HG03469 (cell line): Measurements from ENCODE around the gene AMBRA1.

Experiments used
- ATAC-seq: cut with Tn5 transposase; IDR thresholded peaks from one replicate; pipeline ENCODE4 v1.9.1; 2021; ENCODE audit warnings: mild to moderate bottlenecking, moderate library complexity, moderate number of reproducible peaks; ENCODE audit not compliant: unreplicated experiment

Gene AMBRA1

GRCh38 chr11:46593550-46594373 is at the start of gene AMBRA1:
TSS of gene AMBRA1 (minus strand) at chr11:46594023. CDS start at chr11:46548380, 45,643 bp downstream.
- ATAC-seq = peak; percentile 45

GRCh38 chr11:46643531-46643930 is 49.7 kb upstream of the AMBRA1 start:
- no peak for ATAC-seq

- no peak for ATAC-seq
These were observed 49.0 kb upstream of the AMBRA1 start for GRCh38 chr11:46642627-46643335.

- ATAC-seq = no peak
These were observed 47.8 kb upstream of the AMBRA1 start for GRCh38 chr11:46641639-46642038.

- ATAC-seq = no peak
These were observed 46.4 kb upstream of the AMBRA1 start for GRCh38 chr11:46640036-46640788.

GRCh38 chr11:46639197-46639839 is 45.5 kb upstream of the AMBRA1 start:
- ATAC-seq = no peak

- no peak for ATAC-seq
These were observed 43.7 kb upstream of the AMBRA1 start for GRCh38 chr11:46637546-46637945.

- ATAC-seq = no peak
These were observed 41.8 kb upstream of the AMBRA1 start for GRCh38 chr11:46635557-46636139.

GRCh38 chr11:46633291-46634217 is 39.7 kb upstream of the AMBRA1 start:
- no peak for ATAC-seq

- ATAC-seq = no peak
These were observed 38.7 kb upstream of the AMBRA1 start for GRCh38 chr11:46632502-46632901.

GRCh38 chr11:46631676-46632075 is 37.9 kb upstream of the AMBRA1 start:
- ATAC-seq = no peak

- no peak for ATAC-seq
These were observed 36.4 kb upstream of the AMBRA1 start for GRCh38 chr11:46630237-46630636.

- ATAC-seq = no peak
These were observed 35.1 kb upstream of the AMBRA1 start for GRCh38 chr11:46628961-46629360.

- ATAC-seq = no peak
These were observed 31.6 kb upstream of the AMBRA1 start for GRCh38 chr11:46625406-46625805.

GRCh38 chr11:46618837-46619236 is 25.0 kb upstream of the AMBRA1 start:
- no peak for ATAC-seq

GRCh38 chr11:46617972-46618314 is 24.1 kb upstream of the AMBRA1 start:
- no peak for ATAC-seq

GRCh38 chr11:46617134-46617971 is 23.5 kb upstream of the AMBRA1 start, which contains the start of the genes ATG13 and HARBI1:
TSS of gene ATG13 (plus strand) at chr11:46617553. CDS start at chr11:46644292, 26,739 bp downstream.
TSS of gene HARBI1 (minus strand) at chr11:46617227. CDS start at chr11:46616237, 990 bp downstream.
- peak; percentile 91 for ATAC-seq

- ATAC-seq = no peak
These were observed 22.8 kb upstream of the AMBRA1 start for GRCh38 chr11:46616551-46617133.
